ENCODE measurements around the gene RPL23.

Gene RPL23

GRCh38 chr17:38882870-38883269, 29.3 kb upstream of the RPL23 start:
- no peak overlapping the region for H3K4me3 ChIP-seq (ENCODE audit: low read depth, low read length)
- no peak overlapping the region for H3K27ac ChIP-seq
- DNase-seq, result no peak
- peaks cover 65% of the 10 kb centered on the region for H3K36me3 ChIP-seq (replicated peaks)
- no peaks in the 10 kb centered on the region for H3K27me3 ChIP-seq (replicated peaks)
- no peak for TF ChIP-seq CTCF (IDR thresholded peaks at IDR 0.05; ENCODE audit: low read depth, low read length, missing control alignments)
- in situ Hi-C loops (cut with HindIII; ENCODE audit: low pct_ligation_motif_present, low sequenced_read_pairs), result no loop called here

- in situ Hi-C loops (cut with HindIII; ENCODE audit: low pct_ligation_motif_present, low sequenced_read_pairs), result no loop called here
- Histone ChIP-seq H3K4me3 (ENCODE audit: low read depth, low read length) (no peak overlapping the region), H3K36me3 (replicated peaks) (peaks cover 56% of the 10 kb centered on the region), H3K27me3 (replicated peaks) (no peaks in the 10 kb centered on the region), H3K27ac (no peak overlapping the region)
- peak; percentile 47 for DNase-seq
- TF ChIP-seq CTCF (IDR thresholded peaks at IDR 0.05; ENCODE audit: low read depth, low read length, missing control alignments), result no peak
Measured at GRCh38 chr17:38881600-38882191, 28.2 kb upstream of the RPL23 start.

- Histone ChIP-seq H3K27ac (no peak overlapping the region), H3K4me3 (ENCODE audit: low read depth, low read length) (no peak overlapping the region), H3K36me3 (replicated peaks) (peaks cover 50% of the 10 kb centered on the region), H3K27me3 (replicated peaks) (no peaks in the 10 kb centered on the region)
- DNase-seq, result peak; percentile 74
- no peak for TF ChIP-seq CTCF (IDR thresholded peaks at IDR 0.05; ENCODE audit: low read depth, low read length, missing control alignments)
- in situ Hi-C loops (cut with HindIII; ENCODE audit: low pct_ligation_motif_present, low sequenced_read_pairs), result no loop called here
Measured at GRCh38 chr17:38879878-38880665, 26.6 kb upstream of the RPL23 start.

GRCh38 chr17:38877130-38877851, 23.8 kb upstream of the RPL23 start:
- H3K27ac ChIP-seq, result no peak overlapping the region
- DNase-seq, result no peak
- in situ Hi-C loops (cut with HindIII; ENCODE audit: low pct_ligation_motif_present, low sequenced_read_pairs), result no loop called here
- H3K4me3 ChIP-seq (ENCODE audit: low read depth, low read length), result no peak overlapping the region
- no peak for TF ChIP-seq CTCF (IDR thresholded peaks at IDR 0.05; ENCODE audit: low read depth, low read length, missing control alignments)
- H3K36me3 ChIP-seq (replicated peaks), result peaks cover 48% of the 10 kb centered on the region
- no peaks in the 10 kb centered on the region for H3K27me3 ChIP-seq (replicated peaks)

- H3K27ac ChIP-seq, result no peak overlapping the region
- H3K27me3 ChIP-seq (replicated peaks), result no peaks in the 10 kb centered on the region
- no peak overlapping the region for H3K4me3 ChIP-seq (ENCODE audit: low read depth, low read length)
- TF ChIP-seq CTCF (IDR thresholded peaks at IDR 0.05; ENCODE audit: low read depth, low read length, missing control alignments), result no peak
- in situ Hi-C loops (cut with HindIII; ENCODE audit: low pct_ligation_motif_present, low sequenced_read_pairs), result no loop called here
- no peak for DNase-seq
- H3K36me3 ChIP-seq (replicated peaks), result peaks cover 39% of the 10 kb centered on the region
Measured at GRCh38 chr17:38875477-38876075, 22.1 kb upstream of the RPL23 start.
